K562 (cell line): ENCODE measurements around the gene SULT6B1. TPM values are rescaled to one million over a fixed set of nuclear protein-coding genes. Genes with fewer than 3 reads are reported as not detected.

Experiments used
- CUX1 ChIP-seq: fragments of 200-800 bp; sonication (Bioruptor generic); IDR thresholded peaks from 2 replicates; pipeline ENCODE4 v1.6.1; 2016; ENCODE audit warnings: missing genetic modification characterization, missing compliant biosample characterization
- GTF2E2 ChIP-seq: fragments of 200-800 bp; sonication (Bioruptor generic); IDR thresholded peaks from 2 replicates; pipeline ENCODE4 v1.6.1; 2016; ENCODE audit warnings: missing genetic modification characterization, missing compliant biosample characterization
- REST ChIP-seq, 2 experiments: fragments of 450-650 bp; formaldehyde crosslinking in 1 of 2; IDR thresholded peaks; 2 replicates each; pipeline versions ENCODE4 v1.4.0 to v1.6.1; 2014 to 2020; ENCODE audit warnings: mild to moderate bottlenecking in 2 of 2, borderline replicate concordance in 1 of 2, low read depth in 1 of 2
- TBL1XR1 ChIP-seq, 2 experiments: IDR thresholded peaks; 2 replicates each; pipeline ENCODE4 v1.6.1; 2012; ENCODE audit warnings: improper control_type of control experiment in 2 of 2, low read length in 2 of 2, mild to moderate bottlenecking in 1 of 2
- ZNF764 ChIP-seq: fragments of 250-450 bp; sonication (Bioruptor Pico); IDR thresholded peaks from 2 replicates; pipeline ENCODE4 v1.4.0; 2020; ENCODE audit warnings: low read depth, mild to moderate bottlenecking, moderate library complexity
- polyA plus RNA-seq, 8 experiments: library from polyadenylated mRNA; depleted of rRNA in 4 of 8; stranded (reverse) in 5 of 8; unstranded in 3 of 8; fragments of >200 nt; fragmentation: Nextera tagmentation in 2 of 8; fragmentation: Illumina TruSeq in 1 of 8; extraction: Ambion mirVana in 2 of 8; extraction: Trizol in 1 of 8; gene quantifications; 2 replicates each; pipeline versions ENCODE4 v1.2.1 to v1.2.3, GENCODE V29; 2011 to 2014; ENCODE audit warnings: inconsistent platforms in 1 of 8, missing spikeins in 1 of 8
- total RNA-seq, 7 experiments: library from RNA; depleted of rRNA in 6 of 7; stranded (reverse); fragments of >200 nt in 6 of 7; fragmentation: Illumina TruSeq in 2 of 7; extraction: Trizol in 2 of 7; gene quantifications; 2 replicates each; pipeline versions ENCODE4 v1.2.1 to v1.2.3, GENCODE V29; 2011 to 2021; ENCODE audit warnings: low replicate concordance in 1 of 7

The SULT6B1 gene
- total and polyA plus RNA-seq, 9 of the 15 experiments (the other 6 are each of a cell fraction or from before 2014, with no cell fraction given) = not detected

GRCh38 chr2:37153224-37153623, 35.2 kb downstream of the SULT6B1 start (continued):
- TF ChIP-seq CUX1 (CRISPR knock-in tag) = no peak
- no peak for TF ChIP-seq ZNF764 (CRISPR knock-in tag)
- no peak for TF ChIP-seq GTF2E2 (tag)
- TF ChIP-seq REST (IDR thresholded peaks at IDR 0.05; ENCODE audit: borderline replicate concordance) = no peak
- TF ChIP-seq REST (CRISPR knock-in tag; IDR thresholded peaks at IDR 0.05; ENCODE audit: low read depth) = no peak
- no peak for TF ChIP-seq TBL1XR1 (IDR thresholded peaks at IDR 0.05; ENCODE audit: low read length in 2 of 2)
- TF ChIP-seq, all 486 proteins: peak for 0
